Lower lobe of right lung (tissue), 2 donors: ENCODE measurements around the gene TRIM38. TPM values are rescaled to one million over a fixed set of nuclear protein-coding genes. Genes with fewer than 3 reads are reported as not detected.
"Not testable (repeated sequence)": the region's sequence is repeated elsewhere in the genome, so short reads cannot be mapped to it uniquely, and the experiment has no call there.

Source experiments
- ATAC-seq, 2 donors: fragments of 200-7000 bp; cut with Tn5 transposase; one replicate each; pipeline ENCODE4 v1.9.1; 2020 to 2022; ENCODE audit warnings: mild to moderate bottlenecking in 2 of 2, moderate library complexity in 2 of 2
- DNase-seq: peaks from one replicate; pipeline ENCODE4 v3.0.0-alpha.2; 2020
- H3K27ac ChIP-seq: fragments of 200-600 bp; one replicate; pipeline ENCODE4 v1.8.0; 2022
- H3K27me3 ChIP-seq: fragments of 200-600 bp; one replicate; pipeline ENCODE4 v1.8.0; 2022; ENCODE audit warnings: low read depth
- H3K36me3 ChIP-seq: fragments of 200-600 bp; one replicate; pipeline ENCODE4 v1.8.0; 2022; ENCODE audit warnings: mild to moderate bottlenecking
- H3K4me1 ChIP-seq: fragments of 200-600 bp; one replicate; pipeline ENCODE4 v1.8.0; 2022
- H3K4me3 ChIP-seq: fragments of 200-600 bp; one replicate; pipeline ENCODE4 v1.8.0; 2022; ENCODE audit warnings: mild to moderate bottlenecking
- H3K9me3 ChIP-seq: fragments of 200-600 bp; one replicate; pipeline ENCODE4 v1.8.0; 2022
- CTCF ChIP-seq: fragments of 200-600 bp; IDR thresholded peaks from one replicate; pipeline ENCODE4 v1.8.0; 2022; ENCODE audit warnings: antibody characterized with exemption, mild to moderate bottlenecking
- intact Hi-C: fragments of 100-400 bp; cut with DNase I; formaldehyde crosslinking; loops from one replicate; pipeline ENCODE4 v1.11.0; 2022
- total RNA-seq: library from RNA; stranded (reverse); fragmentation: NEBNext Ultra II Directional; extraction: Animal tissue kit (Norgen Biotek cat#: 25700); gene quantifications from one replicate; pipeline ENCODE4 v1.2.1, GENCODE V29; 2021
- donor health status: DM: no; HTN: yes; CAD: no; lungs with severe emphysema.

Gene TRIM38
- total RNA-seq, 1 donor from 2014 or later: 23.0 TPM

GRCh38 chr6:25995507-25995906 lies 32.9 kb downstream of the TRIM38 start:
- intact Hi-C loops: no loop called here
- Histone ChIP-seq H3K4me1 (peaks cover 23% of the 10 kb centered on the region), H3K4me3 (no peak overlapping the region), H3K36me3 (peaks cover 16% of the 10 kb centered on the region), H3K9me3 (no peaks in the 10 kb centered on the region), H3K27ac (no peak overlapping the region), H3K27me3 (no peaks in the 10 kb centered on the region)
- no peak for DNase-seq
- no peak for ATAC-seq
- TF ChIP-seq CTCF: no peak

GRCh38 chr6:25997921-25998320 lies 35.3 kb downstream of the TRIM38 start:
- ATAC-seq (no peak), DNase-seq (no peak)
- Histone ChIP-seq H3K4me1 (peaks cover 14% of the 10 kb centered on the region), H3K4me3 (no peak overlapping the region), H3K27ac (no peak overlapping the region), H3K36me3 (peaks cover 24% of the 10 kb centered on the region), H3K27me3 (no peaks in the 10 kb centered on the region), H3K9me3 (no peaks in the 10 kb centered on the region)
- no peak for TF ChIP-seq CTCF
- intact Hi-C loops: no loop called here

GRCh38 chr6:25998379-25998778 lies 35.8 kb downstream of the TRIM38 start:
- intact Hi-C loops: no loop called here
- ATAC-seq: no peak

GRCh38 chr6:25999225-25999624 lies 36.6 kb downstream of the TRIM38 start:
- H3K4me3 ChIP-seq, H3K9me3 ChIP-seq, DNase-seq, ATAC-seq, H3K4me1 ChIP-seq, H3K27ac ChIP-seq, intact Hi-C loops, H3K27me3 ChIP-seq: not testable (repeated sequence)
- H3K36me3 ChIP-seq: peaks cover 30% of the 10 kb centered on the region

More at GRCh38 chr6:25998379-25998778, 35.8 kb downstream of the TRIM38 start:
- no peak for DNase-seq
- H3K27ac ChIP-seq: no peak overlapping the region
- H3K9me3 ChIP-seq: no peaks in the 10 kb centered on the region
- H3K4me3 ChIP-seq: no peak overlapping the region
- peaks cover 9% of the 10 kb centered on the region for H3K4me1 ChIP-seq
- TF ChIP-seq CTCF: no peak
- peaks cover 24% of the 10 kb centered on the region for H3K36me3 ChIP-seq
- no peaks in the 10 kb centered on the region for H3K27me3 ChIP-seq

GRCh38 chr6:26000366-26001144 lies 38.0 kb downstream of the TRIM38 start:
- Histone ChIP-seq H3K27ac (no peak overlapping the region), H3K4me1 (no peaks in the 10 kb centered on the region), H3K4me3 (no peak overlapping the region), H3K27me3 (no peaks in the 10 kb centered on the region), H3K36me3 (peaks cover 30% of the 10 kb centered on the region), H3K9me3 (no peaks in the 10 kb centered on the region)
- no peak for DNase-seq
- no peak for TF ChIP-seq CTCF
- intact Hi-C loops: no loop called here
- no peak for ATAC-seq

GRCh38 chr6:26003102-26003694 lies 40.6 kb downstream of the TRIM38 start:
- ATAC-seq: peak; percentile 50 to 68
- intact Hi-C loops: no loop called here

More at GRCh38 chr6:26003102-26003694, 40.6 kb downstream of the TRIM38 start:
- no peak overlapping the region for H3K4me3 ChIP-seq
- H3K27me3 ChIP-seq: no peaks in the 10 kb centered on the region
- H3K27ac ChIP-seq: no peak overlapping the region
- TF ChIP-seq CTCF: peak; percentile 80
- H3K4me1 ChIP-seq: peaks cover 4% of the 10 kb centered on the region
- no peaks in the 10 kb centered on the region for H3K9me3 ChIP-seq
- H3K36me3 ChIP-seq: peaks cover 26% of the 10 kb centered on the region
- DNase-seq: no peak
